Activated B cell treated with CpG ODN at 0.5 μM for 24 hours (primary cell): ENCODE data around the gene PRMT7. TPM values are rescaled to one million over a fixed set of nuclear protein-coding genes. Genes with fewer than 3 reads are reported as not detected.
A peak's percentile ranks its signal among the peaks of the same experiment; 100 is the strongest.

Source experiments
- ATAC-seq: fragments of 200-7000 bp; cut with Tn5 transposase; one replicate; pipeline ENCODE4 v1.10.0; 2021; ENCODE audit warnings: low read depth, mild to moderate bottlenecking, moderate library complexity
- CTCF ChIA-PET: fragments of 350-600 bp; sonication (Branson Sonifier 250); formaldehyde crosslinking; loops from one replicate; lab custom pipeline; 2021; ENCODE audit warnings: antibody characterized with exemption; lab: Charles Lee
- POLR2A ChIA-PET: fragments of 350-600 bp; sonication (Branson Sonifier 250); formaldehyde crosslinking; loops from one replicate; lab custom pipeline; 2021; ENCODE audit warnings: antibody characterized with exemption; lab: Charles Lee
- DNase-seq: peaks from one replicate; pipeline ENCODE4 v3.0.0; 2022
- H3K27ac Mint-ChIP-seq: one replicate; pipeline ENCODE4 v1.8.0; 2020; ENCODE audit warnings: mixed read lengths
- H3K27me3 Mint-ChIP-seq: one replicate; pipeline ENCODE4 v1.8.0; 2021; ENCODE audit warnings: mixed read lengths
- H3K36me3 Mint-ChIP-seq: one replicate; pipeline ENCODE4 v1.8.0; 2021; ENCODE audit warnings: low read depth, mixed read lengths
- H3K4me1 Mint-ChIP-seq: one replicate; pipeline ENCODE4 v1.8.0; 2021; ENCODE audit warnings: mixed read lengths
- H3K4me3 Mint-ChIP-seq: one replicate; pipeline ENCODE4 v1.8.0; 2020; ENCODE audit warnings: mild to moderate bottlenecking, mixed read lengths
- H3K9me3 Mint-ChIP-seq: one replicate; pipeline ENCODE4 v1.8.0; 2020; ENCODE audit warnings: mixed read lengths
- intact Hi-C: fragments of 100-400 bp; cut with micrococcal nuclease; formaldehyde crosslinking; loops from one replicate; pipeline ENCODE4 v1.15.1; 2024
- total RNA-seq: library from RNA; stranded (reverse); gene quantifications from 2 replicates; pipeline ENCODE4 v1.2.3, GENCODE V29; 2022
- TF ChIP-seq, protein P1 (sequence below): fragments of 200-600 bp; IDR thresholded peaks from one replicate; pipeline ENCODE4 v1.8.0; 2022; ENCODE audit warnings: antibody characterized with exemption, mild to moderate bottlenecking

The PRMT7 gene
- total RNA-seq, 1 donor from 2014 or later, result 50.3 TPM

- peaks cover 30% of the 10 kb centered on the region for H3K36me3 Mint-ChIP-seq
- H3K27ac Mint-ChIP-seq, result no peak overlapping the region
- DNase-seq (no peak), ATAC-seq (no peak)
- ChIA-PET CTCF (interaction anchor here (0.7 to 17.1 kb wide), 14 partner anchors 9 to 101 kb away, joined by 3 to 321 read pairs (median 4); partner anchors contain the start of genes PLA2G15 and SLC7A6), POLR2A (interaction anchor here (0.9 to 4.0 kb wide), 5 partner anchors 18 to 91 kb away, joined by 3 to 22 read pairs (median 4); partner anchors contain the start of genes PRMT7, SLC7A6 and SLC7A6OS)
- H3K4me3 Mint-ChIP-seq, result no peak overlapping the region
- TF ChIP-seq, protein P1, sequence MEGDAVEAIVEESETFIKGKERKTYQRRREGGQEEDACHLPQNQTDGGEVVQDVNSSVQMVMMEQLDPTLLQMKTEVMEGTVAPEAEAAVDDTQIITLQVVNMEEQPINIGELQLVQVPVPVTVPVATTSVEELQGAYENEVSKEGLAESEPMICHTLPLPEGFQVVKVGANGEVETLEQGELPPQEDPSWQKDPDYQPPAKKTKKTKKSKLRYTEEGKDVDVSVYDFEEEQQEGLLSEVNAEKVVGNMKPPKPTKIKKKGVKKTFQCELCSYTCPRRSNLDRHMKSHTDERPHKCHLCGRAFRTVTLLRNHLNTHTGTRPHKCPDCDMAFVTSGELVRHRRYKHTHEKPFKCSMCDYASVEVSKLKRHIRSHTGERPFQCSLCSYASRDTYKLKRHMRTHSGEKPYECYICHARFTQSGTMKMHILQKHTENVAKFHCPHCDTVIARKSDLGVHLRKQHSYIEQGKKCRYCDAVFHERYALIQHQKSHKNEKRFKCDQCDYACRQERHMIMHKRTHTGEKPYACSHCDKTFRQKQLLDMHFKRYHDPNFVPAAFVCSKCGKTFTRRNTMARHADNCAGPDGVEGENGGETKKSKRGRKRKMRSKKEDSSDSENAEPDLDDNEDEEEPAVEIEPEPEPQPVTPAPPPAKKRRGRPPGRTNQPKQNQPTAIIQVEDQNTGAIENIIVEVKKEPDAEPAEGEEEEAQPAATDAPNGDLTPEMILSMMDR, result peak; percentile 8
- peaks cover 14% of the 10 kb centered on the region for H3K4me1 Mint-ChIP-seq
- H3K27me3 Mint-ChIP-seq, result no peaks in the 10 kb centered on the region
- intact Hi-C loops, result loop anchor here (1.0 kb wide), 4 partner anchors 19 to 235 kb away; partner anchors contain the start of gene SLC7A6OS
- no peaks in the 10 kb centered on the region for H3K9me3 Mint-ChIP-seq
Observed at GRCh38 chr16:68328860-68329390, 18.1 kb downstream of the PRMT7 start.

DNA sequence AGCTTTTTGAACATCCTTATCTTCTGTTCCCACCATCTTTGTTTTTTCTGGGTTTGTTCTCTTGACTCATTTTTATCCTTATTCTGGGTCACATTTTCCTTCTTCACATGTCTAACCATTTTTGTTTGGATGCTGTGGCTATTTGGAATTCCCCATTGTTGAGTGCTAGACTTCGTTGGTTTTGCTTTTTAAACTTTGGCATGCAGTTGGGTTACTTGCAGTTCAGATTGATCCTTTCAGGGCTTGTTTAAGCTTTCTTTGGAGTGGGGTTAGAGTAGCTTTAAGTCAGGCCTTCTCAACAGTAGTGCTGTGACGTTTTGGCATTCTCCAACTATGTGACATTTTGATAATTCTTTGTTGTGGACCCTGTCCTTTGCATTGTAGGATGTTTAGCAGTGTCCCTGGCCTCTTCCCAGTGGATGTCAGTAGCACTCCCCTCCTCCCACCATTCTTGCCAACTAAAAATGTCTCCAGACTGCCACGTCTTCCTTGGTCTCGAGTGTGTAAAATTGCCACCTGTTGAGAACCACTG is 21.1 kb downstream of the PRMT7 start:
- no peaks in the 10 kb centered on the region for H3K9me3 Mint-ChIP-seq
- peaks cover 34% of the 10 kb centered on the region for H3K36me3 Mint-ChIP-seq
- no peak overlapping the region for H3K4me3 Mint-ChIP-seq
- ChIA-PET POLR2A (no interaction called here), CTCF (interaction anchor here (0.8 to 17.1 kb wide), 2 partner anchors 21 to 71 kb away, joined by 3 to 321 read pairs; partner anchors contain the start of genes PRMT7 and SLC7A6)
- intact Hi-C loops, result no loop called here
- H3K27ac Mint-ChIP-seq, result peak overlapping the region; percentile 19
- no peak for DNase-seq
- H3K27me3 Mint-ChIP-seq, result no peaks in the 10 kb centered on the region
- peaks cover 14% of the 10 kb centered on the region for H3K4me1 Mint-ChIP-seq
- no peak for ATAC-seq
- TF ChIP-seq, protein P1, result no peak

- POLR2A ChIA-PET, result no interaction called here
- intact Hi-C loops, result no loop called here
- H3K27ac Mint-ChIP-seq, result peak overlapping the region; percentile 19
- ATAC-seq (peak; percentile 15), DNase-seq (no peak)
- CTCF ChIA-PET, result interaction anchor here (0.8 to 17.1 kb wide), 2 partner anchors 21 to 71 kb away, joined by 3 to 321 read pairs; partner anchors contain the start of genes PRMT7 and SLC7A6
- peaks cover 14% of the 10 kb centered on the region for H3K4me1 Mint-ChIP-seq
- TF ChIP-seq, protein P1, result no peak
- peaks cover 39% of the 10 kb centered on the region for H3K36me3 Mint-ChIP-seq
- H3K9me3 Mint-ChIP-seq, result no peaks in the 10 kb centered on the region
- H3K4me3 Mint-ChIP-seq, result no peak overlapping the region
- H3K27me3 Mint-ChIP-seq, result no peaks in the 10 kb centered on the region
Observed at GRCh38 chr16:68332411-68333121, 21.7 kb downstream of the PRMT7 start.

DNA sequence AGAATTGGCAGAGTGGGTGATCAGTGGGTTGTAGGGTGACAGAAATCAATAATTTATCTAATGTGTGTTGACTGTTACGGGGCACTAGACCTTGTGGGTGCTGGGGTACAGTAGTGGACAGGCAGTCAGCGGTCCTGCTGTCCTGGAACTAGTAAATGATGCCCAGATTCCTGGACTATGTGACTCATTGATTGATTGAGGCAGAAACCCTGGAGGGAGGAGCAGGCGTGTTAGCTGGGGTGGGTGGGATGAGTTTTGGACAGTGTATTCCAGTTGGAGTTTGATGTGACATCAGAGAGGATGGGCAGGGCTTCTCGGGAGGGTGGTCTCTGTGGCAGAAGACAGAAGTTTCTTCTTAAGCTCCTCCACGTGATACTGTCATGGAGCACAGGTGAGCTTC is 24.4 kb downstream of the PRMT7 start:
- intact Hi-C loops, result no loop called here
- ChIA-PET CTCF (interaction anchor here (0.9 to 1.2 kb wide), 2 partner anchors 71 to 74 kb away, joined by 4 read pairs; partner anchors contain the start of gene SLC7A6), POLR2A (no interaction called here)
- Mint-ChIP-seq H3K4me1 (peaks cover 11% of the 10 kb centered on the region), H3K36me3 (peaks cover 62% of the 10 kb centered on the region), H3K27me3 (no peaks in the 10 kb centered on the region), H3K4me3 (no peak overlapping the region), H3K27ac (no peak overlapping the region), H3K9me3 (no peaks in the 10 kb centered on the region)
- DNase-seq (no peak), ATAC-seq (no peak)
- TF ChIP-seq, protein P1, result no peak
